Gastrocnemius medialis (tissue), 4 donors: Measurements from ENCODE around the gene TUBA3E.

Experiments used
- CTCF ChIP-seq, 5 experiments: fragments of 450-650 bp in 3 of 5; fragments of 200-600 bp in 2 of 5; sonication (generic) in 2 of 5; IDR thresholded peaks in 4 of 5; conservative IDR thresholded peaks in 1 of 5; 1 replicate in 4 of 5; 2 replicates in 1 of 5; pipeline ENCODE4 v1.5.1; 2016 to 2019; ENCODE audit warnings: antibody characterized with exemption in 5 of 5, mild to moderate bottlenecking in 3 of 5, moderate library complexity in 3 of 5
- POLR2A ChIP-seq, 2 donors: fragments of 450-650 bp; IDR thresholded peaks; one replicate each; pipeline ENCODE4 v1.6.1; 2017; ENCODE audit warnings: antibody characterized with exemption in 2 of 2, mild to moderate bottlenecking in 2 of 2, moderate library complexity in 2 of 2

GRCh38 chr2:130150181-130151144, 47.8 kb downstream of the TUBA3E start:
- no peak for TF ChIP-seq CTCF (IDR thresholded peaks at IDR 0.05 in 4 of 5, conservative IDR thresholded peaks at IDR 0.05 in 1 of 5)
- TF ChIP-seq POLR2A (IDR thresholded peaks at IDR 0.05) = no peak
